ENCODE measurements around the gene CSGALNACT2.

CSGALNACT2 gene

GRCh38 chr10:43099928-43100327, 38.3 kb upstream of the CSGALNACT2 start:
- Histone ChIP-seq H3K9me3 (ENCODE audit: insufficient read depth, low read length) (no peaks in the 10 kb centered on the region), H2AFZ (ENCODE audit: low read depth, low read length, severe bottlenecking) (no peak overlapping the region), H3K36me3 (ENCODE audit: low read length) (no peaks in the 10 kb centered on the region), H3K4me3 (ENCODE audit: insufficient read depth, low read length, poor library complexity, severe bottlenecking) (no peak overlapping the region), H3K27ac (ENCODE audit: low read depth, low read length) (no peak overlapping the region), H4K20me1 (ENCODE audit: low read depth, low read length) (no peaks in the 10 kb centered on the region), H3K4me2 (ENCODE audit: low read depth, low read length, poor library complexity, severe bottlenecking) (no peak overlapping the region), H3K9me2 (replicated peaks; ENCODE audit: insufficient read depth, low read length) (no peaks in the 10 kb centered on the region), H3F3A (ENCODE audit: insufficient read depth) (no peaks in the 10 kb centered on the region), H3K9ac (ENCODE audit: low read length) (no peak overlapping the region), H3K27me3 (ENCODE audit: low read length) (no peaks in the 10 kb centered on the region), H3K79me2 (ENCODE audit: insufficient read depth, low read length) (no peaks in the 10 kb centered on the region)
- TF ChIP-seq CTCF (IDR thresholded peaks at IDR 0.05; ENCODE audit: insufficient read depth, low read length, poor library complexity, severe bottlenecking) (no peak), EZH2phosphoT487 (conservative IDR thresholded peaks at IDR 0.05; ENCODE audit: low read length) (no peak)

GRCh38 chr10:43100366-43100765, 37.9 kb upstream of the CSGALNACT2 start:
- H2AFZ ChIP-seq (ENCODE audit: low read depth, low read length, severe bottlenecking): no peak overlapping the region
- H3K9me3 ChIP-seq (ENCODE audit: insufficient read depth, low read length): no peaks in the 10 kb centered on the region
- H4K20me1 ChIP-seq (ENCODE audit: low read depth, low read length): no peaks in the 10 kb centered on the region
- no peak overlapping the region for H3K9ac ChIP-seq (ENCODE audit: low read length)
- H3K4me3 ChIP-seq (ENCODE audit: insufficient read depth, low read length, poor library complexity, severe bottlenecking): no peak overlapping the region
- H3K27ac ChIP-seq (ENCODE audit: low read depth, low read length): no peak overlapping the region
- no peaks in the 10 kb centered on the region for H3K27me3 ChIP-seq (ENCODE audit: low read length)
- H3K9me2 ChIP-seq (replicated peaks; ENCODE audit: insufficient read depth, low read length): no peaks in the 10 kb centered on the region
- H3K79me2 ChIP-seq (ENCODE audit: insufficient read depth, low read length): no peaks in the 10 kb centered on the region
- H3K4me2 ChIP-seq (ENCODE audit: low read depth, low read length, poor library complexity, severe bottlenecking): no peak overlapping the region
- no peaks in the 10 kb centered on the region for H3F3A ChIP-seq (ENCODE audit: insufficient read depth)
- H3K36me3 ChIP-seq (ENCODE audit: low read length): no peaks in the 10 kb centered on the region
- TF ChIP-seq CTCF (IDR thresholded peaks at IDR 0.05; ENCODE audit: insufficient read depth, low read length, poor library complexity, severe bottlenecking): no peak
- TF ChIP-seq EZH2phosphoT487 (conservative IDR thresholded peaks at IDR 0.05; ENCODE audit: low read length): no peak

- TF ChIP-seq CTCF (IDR thresholded peaks at IDR 0.05; ENCODE audit: insufficient read depth, low read length, poor library complexity, severe bottlenecking): no peak
- TF ChIP-seq EZH2phosphoT487 (conservative IDR thresholded peaks at IDR 0.05; ENCODE audit: low read length): no peak
- no peaks in the 10 kb centered on the region for H3K27me3 ChIP-seq (ENCODE audit: low read length)
- no peaks in the 10 kb centered on the region for H3K9me2 ChIP-seq (replicated peaks; ENCODE audit: insufficient read depth, low read length)
Measured at GRCh38 chr10:43102063-43102828, 36.0 kb upstream of the CSGALNACT2 start.

More at GRCh38 chr10:43102063-43102828, 36.0 kb upstream of the CSGALNACT2 start:
- H2AFZ ChIP-seq (ENCODE audit: low read depth, low read length, severe bottlenecking): no peak overlapping the region
- no peak overlapping the region for H3K4me2 ChIP-seq (ENCODE audit: low read depth, low read length, poor library complexity, severe bottlenecking)
- H3K9ac ChIP-seq (ENCODE audit: low read length): no peak overlapping the region
- H3K9me3 ChIP-seq (ENCODE audit: insufficient read depth, low read length): no peaks in the 10 kb centered on the region
- no peak overlapping the region for H3K4me3 ChIP-seq (ENCODE audit: insufficient read depth, low read length, poor library complexity, severe bottlenecking)
- no peak overlapping the region for H3K27ac ChIP-seq (ENCODE audit: low read depth, low read length)
- no peaks in the 10 kb centered on the region for H3F3A ChIP-seq (ENCODE audit: insufficient read depth)
- H4K20me1 ChIP-seq (ENCODE audit: low read depth, low read length): no peaks in the 10 kb centered on the region
- no peaks in the 10 kb centered on the region for H3K36me3 ChIP-seq (ENCODE audit: low read length)
- H3K79me2 ChIP-seq (ENCODE audit: insufficient read depth, low read length): no peaks in the 10 kb centered on the region

Data from SU-DHL-6 (cell line).